ENCODE measurements around the gene LRIG1. TPM values are rescaled to one million over a fixed set of nuclear protein-coding genes. Genes with fewer than 3 reads are reported as not detected.

Gene LRIG1
- total and polyA plus RNA-seq, 2 experiments from 2014 or later = 8.2 to 13.3 TPM

GRCh38 chr3:66392512-66392911 lies 108.3 kb downstream of the LRIG1 start:
- H3K9me3 ChIP-seq (ENCODE audit: low read depth) = no peaks in the 10 kb centered on the region
- no peaks in the 10 kb centered on the region for H4K20me1 ChIP-seq (ENCODE audit: insufficient read depth, poor library complexity, severe bottlenecking)
- TF ChIP-seq EZH2phosphoT487 (IDR thresholded peaks at IDR 0.05; ENCODE audit: low read depth, severe bottlenecking, unreplicated experiment) = no peak
- no peak for TF ChIP-seq CTCF (IDR thresholded peaks at IDR 0.05; ENCODE audit: poor library complexity)
- no peak for TF ChIP-seq EZH2 (IDR thresholded peaks at IDR 0.05; ENCODE audit: borderline replicate concordance)
- no peaks in the 10 kb centered on the region for H3K4me1 ChIP-seq (ENCODE audit: insufficient read depth)
- no peak overlapping the region for H3K27ac ChIP-seq
- no peak overlapping the region for H3K4me3 ChIP-seq
- no peak overlapping the region for H3K4me2 ChIP-seq
- H3K9me2 ChIP-seq (replicated peaks; ENCODE audit: insufficient read depth) = no peaks in the 10 kb centered on the region
- H3K79me2 ChIP-seq = no peaks in the 10 kb centered on the region
- H2AFZ ChIP-seq = no peak overlapping the region
- H3K36me3 ChIP-seq (replicated peaks; ENCODE audit: insufficient read depth, low read depth) = no peaks in the 10 kb centered on the region
- no peaks in the 10 kb centered on the region for H3K27me3 ChIP-seq
- no peak for DNase-seq (ENCODE audit: low spot score)
- 83% methylated on average over 3 of the region's 3 CpGs for WGBS (ENCODE audit: low lambda C conversion rate, missing lambda C conversion rate)

GRCh38 chr3:66390013-66390412 lies 110.8 kb downstream of the LRIG1 start:
- Histone ChIP-seq H4K20me1 (ENCODE audit: insufficient read depth, poor library complexity, severe bottlenecking) (no peaks in the 10 kb centered on the region), H3K4me1 (ENCODE audit: insufficient read depth) (no peaks in the 10 kb centered on the region), H3K9me2 (replicated peaks; ENCODE audit: insufficient read depth) (no peaks in the 10 kb centered on the region), H2AFZ (no peak overlapping the region), H3K4me2 (no peak overlapping the region), H3K27ac (no peak overlapping the region), H3K27me3 (no peaks in the 10 kb centered on the region), H3K36me3 (replicated peaks; ENCODE audit: insufficient read depth, low read depth) (no peaks in the 10 kb centered on the region), H3K9me3 (ENCODE audit: low read depth) (no peaks in the 10 kb centered on the region), H3K79me2 (no peaks in the 10 kb centered on the region), H3K4me3 (no peak overlapping the region)
- TF ChIP-seq EZH2 (IDR thresholded peaks at IDR 0.05; ENCODE audit: borderline replicate concordance) (no peak), CTCF (IDR thresholded peaks at IDR 0.05; ENCODE audit: poor library complexity) (no peak), EZH2phosphoT487 (IDR thresholded peaks at IDR 0.05; ENCODE audit: low read depth, severe bottlenecking, unreplicated experiment) (no peak)
- DNase-seq (ENCODE audit: low spot score) = no peak

GRCh38 chr3:66386925-66387650 lies 113.7 kb downstream of the LRIG1 start:
- TF ChIP-seq EZH2 (IDR thresholded peaks at IDR 0.05; ENCODE audit: borderline replicate concordance) = no peak
- no peak for TF ChIP-seq EZH2phosphoT487 (IDR thresholded peaks at IDR 0.05; ENCODE audit: low read depth, severe bottlenecking, unreplicated experiment)
- TF ChIP-seq CTCF (IDR thresholded peaks at IDR 0.05; ENCODE audit: poor library complexity) = no peak
- Histone ChIP-seq H3K4me3 (no peak overlapping the region), H3K4me1 (ENCODE audit: insufficient read depth) (no peaks in the 10 kb centered on the region), H3K9me2 (replicated peaks; ENCODE audit: insufficient read depth) (no peaks in the 10 kb centered on the region), H3K9me3 (ENCODE audit: low read depth) (no peaks in the 10 kb centered on the region), H3K27me3 (no peaks in the 10 kb centered on the region), H3K79me2 (no peaks in the 10 kb centered on the region), H3K4me2 (no peak overlapping the region), H4K20me1 (ENCODE audit: insufficient read depth, poor library complexity, severe bottlenecking) (no peaks in the 10 kb centered on the region), H3K27ac (no peak overlapping the region), H2AFZ (no peak overlapping the region), H3K36me3 (replicated peaks; ENCODE audit: insufficient read depth, low read depth) (no peaks in the 10 kb centered on the region)
- 95% methylated on average over 7 of the region's 7 CpGs for WGBS (ENCODE audit: low lambda C conversion rate, missing lambda C conversion rate)
- no peak for DNase-seq (ENCODE audit: low spot score)
